HG02938 (cell line): ENCODE data around the gene CKS1B.
"Not testable (repeated sequence)": the region's sequence is repeated elsewhere in the genome, so short reads cannot be mapped to it uniquely, and the experiment has no call there.

ENCODE experiments used
- ATAC-seq: cut with Tn5 transposase; IDR thresholded peaks from one replicate; pipeline ENCODE4 v1.9.1; 2021; ENCODE audit warnings: mild to moderate bottlenecking, moderate library complexity; ENCODE audit not compliant: unreplicated experiment

The CKS1B gene

DNA sequence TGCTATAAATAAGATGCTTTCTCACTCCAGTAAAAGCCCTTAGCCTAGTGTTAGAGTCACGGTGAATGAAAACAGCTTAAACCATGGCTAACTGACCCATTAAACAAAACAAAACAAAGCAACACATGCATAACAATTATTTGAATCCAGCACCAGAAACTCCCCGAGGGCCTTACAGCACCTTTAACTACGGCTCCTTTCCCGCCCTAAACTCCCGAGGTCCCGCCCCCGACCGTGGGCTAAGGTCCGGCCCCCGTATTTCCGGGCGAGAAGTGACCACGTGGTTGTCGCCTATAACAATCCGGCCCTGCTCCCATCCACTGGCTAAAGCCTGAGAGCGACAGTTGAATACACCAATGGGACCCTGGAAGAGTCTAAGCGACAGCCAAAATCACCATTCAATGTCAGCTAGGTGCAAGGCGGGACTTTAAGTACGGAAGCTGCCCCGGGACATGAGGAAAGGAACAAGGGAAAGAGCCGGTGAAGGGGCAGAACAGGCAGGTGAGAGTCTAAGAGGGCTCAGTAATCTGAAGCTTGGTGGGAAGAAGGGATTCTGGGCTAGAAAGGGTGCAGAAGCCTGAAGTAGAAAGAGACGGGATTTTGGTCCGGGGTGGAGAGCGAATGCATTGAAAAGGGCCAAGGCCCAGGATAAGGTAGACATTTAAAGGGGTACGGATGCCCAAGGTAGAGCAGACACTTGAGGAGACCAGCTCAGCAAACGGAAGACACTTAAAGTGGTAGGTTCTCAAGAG is 8.6 kb downstream of the CKS1B start, which contains the start of gene FLAD1:
FLAD1 (plus strand) TSS at position 448 of the 752 bp plus-strand sequence. CDS start 351 bp downstream, outside the sequence.
- peak; percentile 96 for ATAC-seq

DNA sequence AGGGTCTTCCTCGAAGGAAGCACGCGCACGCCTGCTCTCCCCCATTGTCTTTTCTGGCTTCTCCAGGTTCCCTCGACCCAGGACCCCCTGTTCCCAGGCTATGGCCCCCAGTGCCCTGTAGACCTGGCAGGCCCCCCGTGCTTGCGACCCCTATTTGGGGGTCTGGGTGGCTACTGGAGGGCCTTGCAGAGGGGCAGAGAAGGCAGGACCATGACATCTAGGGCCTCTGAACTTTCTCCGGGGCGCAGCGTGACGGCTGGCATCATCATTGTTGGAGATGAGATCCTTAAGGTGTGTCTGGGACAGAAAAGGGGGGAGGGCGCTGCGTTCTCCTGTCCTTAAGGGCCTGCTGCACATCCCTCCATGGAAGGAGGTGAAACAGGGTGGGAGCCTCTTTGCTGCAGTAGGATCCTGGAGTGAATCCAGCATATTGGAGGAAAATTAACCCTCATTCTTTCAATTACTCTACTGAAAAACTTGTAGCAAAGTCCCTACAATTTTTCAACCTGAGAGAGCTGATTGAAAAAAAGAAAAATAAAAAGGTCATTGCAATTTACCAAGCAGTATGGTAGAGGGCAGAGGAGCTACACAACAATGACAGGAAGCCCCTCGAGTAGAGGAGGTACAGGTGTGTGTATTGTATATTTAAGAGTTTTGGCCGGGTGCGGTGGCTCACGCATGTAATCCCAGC is 9.4 kb downstream of the CKS1B start:
- no peak for ATAC-seq

DNA sequence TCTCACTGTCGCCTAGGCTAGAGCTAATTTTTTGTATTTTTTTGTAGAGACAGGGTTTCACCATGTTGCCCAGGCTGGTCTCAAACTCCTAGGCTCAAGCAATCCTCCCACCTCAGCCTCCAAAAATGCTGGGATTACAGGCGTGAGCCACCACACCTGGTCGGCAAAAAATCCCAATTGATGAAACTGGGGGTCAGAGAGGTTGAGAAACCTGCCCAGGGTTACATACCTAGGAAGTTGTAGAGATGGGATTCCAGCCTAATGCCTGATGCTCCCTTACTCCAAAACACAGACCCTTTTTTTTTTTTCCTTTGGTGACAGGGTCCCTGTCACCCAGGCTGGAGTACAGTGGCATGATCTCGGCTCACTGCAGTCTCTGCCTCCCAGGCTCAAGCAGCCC is 12.3 kb downstream of the CKS1B start:
- not testable (repeated sequence) for ATAC-seq

GRCh38 chr1:154987326-154987725 is 12.8 kb downstream of the CKS1B start:
- ATAC-seq, result no peak

DNA sequence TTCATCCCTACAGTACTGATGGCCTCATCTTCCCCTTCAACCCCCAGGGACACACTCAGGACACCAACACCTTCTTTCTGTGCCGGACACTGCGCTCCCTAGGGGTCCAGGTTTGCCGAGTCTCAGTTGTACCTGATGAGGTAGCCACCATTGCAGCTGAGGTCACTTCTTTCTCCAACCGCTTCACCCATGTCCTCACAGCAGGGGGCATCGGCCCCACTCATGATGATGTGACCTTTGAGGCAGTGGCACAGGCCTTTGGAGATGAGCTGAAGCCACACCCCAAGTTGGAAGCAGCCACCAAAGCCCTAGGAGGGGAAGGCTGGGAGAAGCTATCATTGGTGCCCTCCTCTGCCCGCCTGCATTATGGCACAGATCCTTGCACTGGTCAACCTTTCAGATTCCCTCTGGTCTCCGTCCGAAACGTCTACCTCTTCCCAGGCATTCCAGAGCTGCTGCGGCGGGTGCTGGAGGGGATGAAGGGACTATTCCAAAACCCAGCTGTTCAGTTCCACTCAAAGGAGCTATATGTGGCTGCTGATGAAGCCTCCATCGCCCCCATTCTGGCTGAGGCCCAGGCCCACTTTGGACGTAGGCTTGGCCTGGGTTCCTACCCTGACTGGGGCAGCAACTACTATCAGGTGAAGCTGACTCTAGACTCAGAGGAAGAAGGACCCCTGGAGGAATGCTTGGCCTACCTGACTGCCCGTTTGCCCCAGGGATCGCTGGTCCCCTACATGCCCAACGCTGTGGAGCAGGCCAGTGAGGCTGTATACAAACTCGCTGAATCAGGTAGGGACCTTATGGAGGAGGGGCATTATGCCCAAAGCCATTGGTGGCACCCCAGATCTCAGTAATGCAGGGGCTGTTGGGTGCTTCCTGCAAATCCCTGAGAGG is 13.8 kb downstream of the CKS1B start:
- no peak for ATAC-seq

DNA sequence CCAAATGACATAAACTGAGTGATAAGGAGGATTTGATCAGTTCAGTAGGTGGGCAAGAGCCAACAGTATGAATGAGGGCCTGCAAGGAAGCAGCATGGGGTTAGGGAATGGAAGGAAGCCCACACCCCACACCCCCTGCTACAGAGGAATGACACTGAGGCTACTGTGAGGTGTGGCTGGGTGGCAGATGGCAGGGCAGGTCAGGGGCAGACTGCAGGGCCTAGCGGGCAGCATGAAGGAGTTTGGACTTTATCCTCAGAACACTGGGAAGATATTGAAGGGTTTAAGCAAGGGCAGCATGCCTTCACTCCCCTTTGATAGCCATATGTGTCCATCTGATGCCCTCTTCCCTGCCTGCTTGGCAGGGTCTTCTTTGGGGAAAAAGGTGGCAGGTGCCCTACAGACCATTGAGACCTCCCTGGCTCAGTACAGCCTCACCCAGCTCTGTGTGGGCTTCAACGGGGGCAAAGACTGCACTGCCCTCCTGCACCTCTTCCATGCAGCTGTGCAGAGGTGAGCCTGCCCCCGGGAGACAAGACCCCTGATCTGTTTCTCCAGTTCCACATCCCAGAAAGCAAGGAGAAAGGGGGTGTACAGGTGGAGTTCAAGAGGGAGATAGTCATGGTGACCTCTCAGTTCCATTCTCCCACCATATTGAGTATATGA is 14.8 kb downstream of the CKS1B start:
- ATAC-seq, result no peak

DNA sequence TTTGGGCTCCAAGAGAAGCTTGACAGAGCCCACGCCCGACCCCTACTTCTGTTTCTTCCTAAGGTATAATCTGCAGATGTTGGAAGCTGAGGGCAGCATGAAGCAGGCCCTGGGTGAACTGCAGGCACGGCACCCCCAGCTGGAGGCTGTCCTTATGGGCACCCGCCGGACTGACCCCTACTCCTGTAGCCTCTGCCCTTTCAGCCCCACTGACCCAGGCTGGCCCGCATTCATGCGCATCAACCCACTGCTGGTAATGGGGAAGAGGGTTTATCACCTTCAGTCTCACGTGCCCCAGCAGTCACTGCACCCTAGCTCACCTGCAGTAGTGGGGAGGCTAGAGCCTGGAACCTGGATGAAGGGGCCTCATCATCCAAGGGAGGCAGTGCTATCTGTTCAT is 15.8 kb downstream of the CKS1B start:
- ATAC-seq, result no peak

DNA sequence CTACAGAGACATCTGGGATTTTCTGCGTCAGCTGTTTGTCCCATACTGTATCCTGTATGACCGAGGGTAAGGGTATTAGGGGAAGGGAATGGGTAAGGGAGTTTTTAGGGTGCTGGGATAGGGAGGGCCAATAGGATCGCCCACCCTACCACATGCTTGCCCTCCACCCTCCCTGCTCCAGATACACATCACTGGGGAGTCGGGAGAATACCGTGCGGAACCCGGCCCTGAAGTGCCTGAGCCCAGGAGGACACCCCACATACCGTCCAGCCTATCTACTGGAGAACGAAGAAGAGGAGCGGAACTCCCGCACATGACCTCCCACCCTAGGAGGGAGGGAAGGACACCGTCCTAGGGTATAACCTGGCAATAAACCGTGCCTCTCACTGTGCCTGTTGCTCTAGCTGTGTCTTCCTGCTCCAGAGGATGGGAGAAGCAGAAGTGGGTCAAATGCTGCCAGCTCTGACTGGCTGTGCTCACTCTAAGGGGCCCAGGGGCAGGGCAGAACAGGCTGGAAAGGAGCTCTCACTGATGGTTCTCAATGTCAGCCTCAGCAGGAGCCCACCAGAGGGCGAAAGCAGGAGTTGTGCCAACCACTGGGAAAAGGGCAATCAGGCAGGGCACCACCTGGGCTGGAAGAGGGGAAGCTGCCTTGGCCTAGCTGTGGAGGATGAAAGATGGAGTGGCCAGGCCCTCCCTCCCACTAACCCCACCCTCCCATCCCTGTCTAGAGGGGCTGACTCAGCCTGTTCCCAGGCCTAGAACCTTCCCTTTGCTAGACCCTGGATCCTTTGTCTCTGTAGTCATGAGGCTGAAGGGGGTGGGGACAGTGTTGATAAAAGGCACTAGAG is 18.5 kb downstream of the CKS1B start:
- ATAC-seq, result no peak

- ATAC-seq, result no peak
Measured at GRCh38 chr1:154993572-154994268, 19.2 kb downstream of the CKS1B start, which contains the start of gene LENEP. Gene LENEP (plus strand): TSS chr1:154993586. CDS start chr1:154993608, 22 bp downstream.

DNA sequence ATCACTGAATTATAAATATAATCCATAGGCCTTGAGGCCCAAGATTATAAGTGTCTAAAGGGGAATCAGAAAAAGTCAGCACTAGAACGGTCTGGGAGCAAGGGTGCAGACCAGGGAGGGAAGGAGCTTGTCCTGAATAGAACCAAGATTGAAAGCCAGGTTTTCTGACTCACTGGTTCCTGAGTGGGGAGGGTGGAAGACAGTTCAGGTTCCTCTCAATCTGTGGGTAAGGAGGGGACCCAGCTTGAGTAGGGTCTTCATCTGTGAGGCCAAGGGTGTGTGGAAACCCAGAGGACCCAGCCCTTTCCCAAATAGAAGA is 19.7 kb downstream of the CKS1B start:
- ATAC-seq, result no peak

DNA sequence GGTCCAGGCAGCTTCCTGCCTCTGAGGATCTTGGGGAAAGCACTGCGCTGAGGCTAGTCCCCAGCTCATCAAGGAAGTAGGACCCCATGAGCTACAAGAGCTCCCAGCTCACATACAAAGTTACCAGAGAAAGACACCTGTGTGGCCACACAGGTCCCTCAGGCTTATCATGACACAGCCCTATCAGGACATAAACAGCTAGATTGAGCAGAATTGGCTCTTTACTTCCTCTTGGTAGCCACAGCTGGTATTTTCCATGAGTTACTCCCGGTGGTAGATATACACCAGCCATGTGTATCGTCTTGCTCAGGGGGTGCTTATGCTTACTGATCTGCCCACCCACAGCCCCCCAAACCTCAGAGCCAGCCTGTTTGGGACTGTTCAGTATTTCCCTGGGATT is 20.1 kb downstream of the CKS1B start:
- no peak for ATAC-seq

- not testable (repeated sequence) for ATAC-seq
Measured at GRCh38 chr1:154995301-154995983, 21.0 kb downstream of the CKS1B start.

- ATAC-seq, result no peak
Measured at GRCh38 chr1:154996966-154997701, 22.7 kb downstream of the CKS1B start.

DNA sequence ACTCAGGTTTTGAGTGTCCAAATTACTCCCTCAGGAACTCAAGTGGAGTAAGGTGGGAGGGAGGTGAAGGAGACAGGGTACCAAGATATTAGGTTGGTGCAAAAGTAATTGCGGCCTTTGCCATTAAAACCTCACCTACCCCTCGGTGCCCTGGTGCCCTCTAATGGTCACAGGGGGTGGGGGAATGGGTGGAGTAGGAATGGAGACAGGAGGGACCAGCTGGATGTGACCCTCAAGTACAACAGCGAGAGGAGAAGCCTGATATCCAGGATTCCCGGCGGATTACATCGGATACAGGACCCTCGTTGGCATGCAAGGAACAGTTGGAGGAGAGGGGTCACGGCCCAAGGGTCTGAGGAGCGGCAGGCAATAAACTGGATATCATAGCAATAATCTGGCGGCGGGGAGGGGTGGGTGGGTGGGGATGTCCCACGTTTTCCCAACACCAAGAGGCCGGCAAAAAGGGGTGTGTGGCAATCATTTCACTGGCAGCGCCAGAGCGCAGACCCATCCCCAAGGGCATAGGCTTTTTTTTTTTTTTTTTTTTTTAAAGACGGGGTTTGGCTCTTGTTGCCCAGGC is 23.8 kb downstream of the CKS1B start:
- ATAC-seq, result no peak

- ATAC-seq, result no peak
Measured at GRCh38 chr1:154998818-154999570, 24.5 kb downstream of the CKS1B start.

- ATAC-seq, result no peak
Measured at GRCh38 chr1:154999571-155000410, 25.3 kb downstream of the CKS1B start.
